HG03469 (cell line): Measurements from ENCODE around the gene CD84.
"Not testable (repeated sequence)": the region's sequence is repeated elsewhere in the genome, so short reads cannot be mapped to it uniquely, and the experiment has no call there.

Source experiments
- ATAC-seq: cut with Tn5 transposase; IDR thresholded peaks from one replicate; pipeline ENCODE4 v1.9.1; 2021; ENCODE audit warnings: mild to moderate bottlenecking, moderate library complexity, moderate number of reproducible peaks; ENCODE audit not compliant: unreplicated experiment

CD84 gene

GRCh38 chr1:160519642-160520435 lies 59.5 kb downstream of the CD84 start:
- ATAC-seq: no peak

DNA sequence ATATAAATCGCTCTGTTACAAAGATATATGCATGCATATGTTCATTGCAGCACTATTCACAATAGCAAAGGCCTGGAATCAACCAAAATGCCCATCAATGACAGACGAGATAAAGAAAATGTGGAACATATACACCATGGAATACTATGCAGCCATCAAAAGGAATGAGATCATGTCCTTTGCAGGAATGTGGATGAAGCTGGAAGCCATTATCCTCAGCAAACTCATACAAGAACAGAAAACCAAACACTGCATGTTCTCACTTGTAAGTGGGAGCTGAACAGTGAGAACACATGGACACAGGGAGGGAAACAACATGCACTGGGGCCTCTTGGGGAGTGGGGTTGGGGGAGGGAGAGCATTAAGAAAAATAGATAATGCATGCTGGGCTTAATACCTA lies 61.8 kb downstream of the CD84 start:
- not testable (repeated sequence) for ATAC-seq

- not testable (repeated sequence) for ATAC-seq
Observed at GRCh38 chr1:160515908-160516307, 63.4 kb downstream of the CD84 start.

- ATAC-seq: no peak
Observed at GRCh38 chr1:160504651-160505050, 74.6 kb downstream of the CD84 start.

DNA sequence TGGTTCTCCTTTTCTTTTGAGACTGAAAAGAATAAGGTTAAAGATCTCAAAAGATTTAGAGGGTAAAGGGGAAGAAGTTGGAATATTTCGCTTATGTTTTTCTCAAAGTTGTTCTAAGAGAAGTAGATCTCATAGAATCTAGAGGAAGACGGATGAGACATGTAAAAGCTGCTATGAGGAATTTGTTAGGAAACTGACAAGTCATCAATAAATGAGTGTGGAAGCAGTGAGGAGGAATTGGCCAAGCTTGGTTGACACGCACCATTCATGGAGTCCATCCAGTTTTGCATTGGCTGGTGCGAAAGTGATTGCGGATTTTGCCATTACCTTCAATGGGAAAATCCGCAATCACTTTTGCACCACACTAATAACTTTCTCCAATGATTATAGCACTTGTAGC lies 76.2 kb downstream of the CD84 start:
- ATAC-seq: no peak

DNA sequence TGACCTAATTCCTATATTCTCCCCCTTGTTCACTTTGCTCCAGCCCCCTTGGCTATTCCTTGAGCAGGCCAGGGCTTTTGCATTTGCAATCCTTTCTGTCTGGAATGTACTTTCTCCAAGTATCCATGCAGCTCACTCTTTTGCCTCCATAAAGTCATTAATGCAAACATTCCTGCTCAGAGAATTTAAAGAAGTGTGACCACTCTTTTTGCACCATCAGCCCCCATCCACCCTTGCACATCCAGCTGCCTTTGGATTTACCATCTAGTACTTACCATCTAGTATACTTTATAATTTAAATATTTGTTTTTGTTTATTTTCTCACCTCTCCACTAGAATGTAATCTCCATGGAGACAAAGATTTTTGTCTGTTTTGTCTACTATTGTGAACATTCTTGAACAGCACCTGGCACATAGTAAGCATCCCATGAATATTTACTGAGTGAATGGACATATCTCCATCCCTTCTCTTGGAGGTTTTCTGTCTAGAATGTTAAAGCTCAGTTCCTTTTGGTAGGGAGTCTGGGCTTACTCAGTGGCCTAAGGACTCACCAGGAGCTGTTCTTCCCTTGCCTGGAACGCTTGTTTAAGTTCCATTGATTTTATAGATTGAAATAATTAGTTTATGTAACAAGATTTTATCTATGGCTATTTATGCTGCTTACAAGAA lies 78.8 kb downstream of the CD84 start:
- no peak for ATAC-seq

DNA sequence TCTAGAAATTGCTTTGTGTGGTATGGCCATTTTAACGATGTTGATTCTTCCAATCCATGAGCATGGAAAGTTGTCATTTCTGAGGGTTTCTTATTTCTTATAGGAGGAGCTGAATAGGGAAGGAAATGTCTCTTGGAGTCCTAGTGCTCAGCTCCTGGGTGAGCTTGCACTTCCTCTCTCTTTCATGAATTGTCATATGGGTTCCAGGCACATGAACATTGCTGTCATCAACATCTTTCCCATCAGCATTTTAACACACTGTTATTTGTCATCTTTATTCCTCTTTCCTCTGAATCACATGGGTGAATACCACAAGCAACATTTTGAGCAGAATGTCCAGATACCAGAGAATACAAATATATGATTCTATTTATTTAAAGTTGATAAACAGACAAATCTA lies 79.7 kb downstream of the CD84 start:
- no peak for ATAC-seq

DNA sequence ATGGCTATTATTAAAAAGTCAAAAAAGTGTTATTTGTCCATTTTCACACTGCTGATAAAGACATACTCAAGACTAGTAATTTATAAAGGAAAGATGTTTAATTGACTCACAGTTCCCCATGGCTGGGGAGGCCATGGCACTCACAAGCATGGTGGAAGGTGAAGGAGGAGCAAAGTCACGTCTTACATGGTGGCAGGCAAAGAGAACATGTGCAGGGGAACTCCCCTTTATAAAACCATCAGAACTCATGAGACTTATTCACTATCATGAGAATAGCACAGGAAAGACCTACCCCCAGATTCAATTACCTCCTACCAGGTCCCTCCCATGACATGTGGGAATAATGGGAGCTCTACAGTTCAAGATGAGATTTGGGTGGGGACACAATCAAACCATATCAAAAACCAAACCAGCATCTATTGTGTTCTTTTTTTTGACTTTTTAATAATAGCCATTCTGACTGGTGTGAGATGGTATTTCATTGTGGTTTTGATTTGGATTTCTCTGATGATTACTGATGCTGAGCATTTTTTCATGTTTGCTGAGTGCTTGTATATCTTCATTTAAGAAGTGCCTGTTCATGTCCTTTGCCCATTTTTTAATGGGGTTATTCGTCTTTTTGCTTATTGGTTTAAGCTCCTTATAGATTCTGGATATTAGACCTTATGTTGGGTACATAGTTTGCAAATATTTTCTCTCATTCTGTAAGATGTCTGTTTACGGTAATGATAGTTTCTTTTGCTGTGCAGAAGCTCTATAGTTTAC lies 80.8 kb downstream of the CD84 start:
- ATAC-seq: not testable (repeated sequence)

DNA sequence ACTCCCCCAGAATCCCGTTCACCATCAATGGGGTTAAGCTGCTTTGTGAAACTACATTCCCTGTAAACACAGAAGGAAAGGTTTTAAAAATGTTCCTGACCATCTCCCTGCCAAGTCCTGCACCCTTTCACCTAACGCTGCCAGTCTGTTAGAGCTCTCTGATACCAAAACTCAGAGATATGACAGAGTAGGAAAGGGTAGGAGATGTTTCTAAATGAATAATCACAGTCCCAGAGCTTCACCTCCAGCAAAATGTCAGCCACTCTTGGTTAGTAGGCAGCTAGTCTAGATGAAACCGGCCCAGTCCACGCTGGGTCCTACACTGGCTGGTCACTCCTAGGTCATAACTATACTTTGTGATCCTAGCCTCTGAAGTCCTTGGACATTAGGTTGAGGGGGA lies 83.0 kb downstream of the CD84 start:
- ATAC-seq: no peak

DNA sequence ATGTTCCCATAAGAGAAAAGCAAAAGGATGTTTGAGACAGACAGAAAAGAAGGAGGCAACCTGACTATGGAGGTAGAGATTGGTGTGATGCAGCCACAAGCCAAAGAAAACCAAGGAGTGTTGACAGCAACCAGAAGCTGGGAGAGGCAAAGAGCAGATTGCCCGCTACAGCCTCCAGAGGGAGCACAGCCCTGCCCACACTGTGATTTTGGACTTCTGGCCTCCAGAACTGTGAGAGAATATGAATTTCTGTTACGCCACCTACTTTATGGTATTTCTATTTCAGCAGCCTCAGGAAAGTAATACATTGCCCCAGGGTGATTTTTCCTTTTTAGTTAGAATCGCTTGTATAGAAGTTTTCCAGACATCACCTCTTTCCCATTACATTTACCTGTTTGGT lies 84.7 kb downstream of the CD84 start:
- no peak for ATAC-seq

DNA sequence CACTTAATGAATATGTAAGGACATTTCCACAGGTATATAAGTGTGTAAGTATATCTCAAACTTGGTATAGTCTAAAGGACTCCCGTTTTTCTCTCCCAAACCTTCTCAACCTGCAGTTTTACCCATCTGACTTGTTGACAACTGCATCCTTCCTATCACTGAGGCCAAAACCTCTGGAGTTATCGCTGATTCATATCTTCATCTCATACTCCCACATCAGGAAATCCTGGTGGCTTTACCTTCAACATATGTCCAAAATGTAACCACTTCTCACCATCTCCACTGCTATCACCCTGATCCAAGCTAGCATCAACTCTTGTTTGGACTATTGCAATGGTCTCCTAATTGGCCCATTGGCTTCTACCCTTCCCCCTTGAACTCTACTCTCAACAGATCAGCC lies 86.7 kb downstream of the CD84 start:
- no peak for ATAC-seq

DNA sequence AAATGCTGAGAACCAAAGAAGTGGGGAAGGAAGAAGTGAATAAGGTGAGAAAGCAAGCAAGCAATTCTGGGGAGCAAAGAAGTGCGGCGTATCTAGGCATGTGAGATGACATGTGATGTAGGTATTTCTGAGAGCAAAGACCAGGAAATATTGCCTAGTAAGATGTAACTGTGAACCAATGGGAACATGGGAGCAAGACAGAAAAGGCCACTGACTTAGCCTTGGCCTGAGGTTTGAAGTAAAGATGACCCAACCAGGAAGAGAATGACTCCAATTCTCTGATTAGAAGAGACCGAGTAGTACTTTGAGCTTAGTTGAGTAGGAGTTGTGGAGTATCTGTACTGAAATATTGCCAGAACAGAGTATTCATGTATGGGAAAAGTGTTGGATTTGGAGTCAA lies 87.3 kb downstream of the CD84 start:
- no peak for ATAC-seq
